GM23338 (cell line): ENCODE measurements around the gene CAMKV.

Source experiments
- JUNB ChIP-seq: IDR thresholded peaks from one replicate; pipeline ENCODE4 v1.6.1; 2016; ENCODE audit warnings: antibody characterized with exemption; ENCODE audit not compliant: unreplicated experiment
- TF ChIP-seq, protein P1 (sequence below), 2 experiments: fragments of 200-600 bp in 1 of 2; sonication (generic) in 1 of 2; conservative IDR thresholded peaks; 2 replicates each; pipeline versions ENCODE4 v1.5.1 to v1.6.1; 2016 to 2017; ENCODE audit warnings: antibody characterized with exemption in 2 of 2, low read depth in 2 of 2, mild to moderate bottlenecking in 2 of 2, moderate library complexity in 1 of 2

GRCh38 chr3:49867400-49867799 lies 2.3 kb downstream of the CAMKV start:
- TF ChIP-seq, protein P1, sequence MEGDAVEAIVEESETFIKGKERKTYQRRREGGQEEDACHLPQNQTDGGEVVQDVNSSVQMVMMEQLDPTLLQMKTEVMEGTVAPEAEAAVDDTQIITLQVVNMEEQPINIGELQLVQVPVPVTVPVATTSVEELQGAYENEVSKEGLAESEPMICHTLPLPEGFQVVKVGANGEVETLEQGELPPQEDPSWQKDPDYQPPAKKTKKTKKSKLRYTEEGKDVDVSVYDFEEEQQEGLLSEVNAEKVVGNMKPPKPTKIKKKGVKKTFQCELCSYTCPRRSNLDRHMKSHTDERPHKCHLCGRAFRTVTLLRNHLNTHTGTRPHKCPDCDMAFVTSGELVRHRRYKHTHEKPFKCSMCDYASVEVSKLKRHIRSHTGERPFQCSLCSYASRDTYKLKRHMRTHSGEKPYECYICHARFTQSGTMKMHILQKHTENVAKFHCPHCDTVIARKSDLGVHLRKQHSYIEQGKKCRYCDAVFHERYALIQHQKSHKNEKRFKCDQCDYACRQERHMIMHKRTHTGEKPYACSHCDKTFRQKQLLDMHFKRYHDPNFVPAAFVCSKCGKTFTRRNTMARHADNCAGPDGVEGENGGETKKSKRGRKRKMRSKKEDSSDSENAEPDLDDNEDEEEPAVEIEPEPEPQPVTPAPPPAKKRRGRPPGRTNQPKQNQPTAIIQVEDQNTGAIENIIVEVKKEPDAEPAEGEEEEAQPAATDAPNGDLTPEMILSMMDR (conservative IDR thresholded peaks at IDR 0.05; ENCODE audit: low read depth in 2 of 2), result no peak
- no peak for TF ChIP-seq JUNB
